Panc1 (cell line): Measurements from ENCODE around the gene PDE4C. TPM values are rescaled to one million over a fixed set of nuclear protein-coding genes. Genes with fewer than 3 reads are reported as not detected.

Experiments
- ATAC-seq: fragments of 200-7000 bp; cut with Tn5 transposase; 2 replicates; pipeline ENCODE4 v1.9.1; 2020; ENCODE audit warnings: mild to moderate bottlenecking, moderate library complexity
- BruUV-seq: library from RNA; stranded (reverse); fragments of 400-500 nt; replicated peaks from 2 replicates; lab custom pipeline; 2021; lab: Mats Ljungman, UMichigan
- CTCF ChIA-PET: fragments of 300-600 bp; sonication (Branson Sonifier 250); formaldehyde crosslinking; loops from one replicate; lab custom pipeline; 2022; ENCODE audit warnings: antibody characterized with exemption; lab: Charles Lee
- POLR2A ChIA-PET: fragments of 300-600 bp; sonication (Branson Sonifier 250); formaldehyde crosslinking; loops from one replicate; lab custom pipeline; 2022; ENCODE audit warnings: antibody characterized with exemption; lab: Charles Lee
- DNase-seq: peaks from one replicate; pipeline ENCODE4 v3.0.0-alpha.2; 2010; ENCODE audit warnings: low read depth, low spot score
- H3K27ac ChIP-seq: 2 replicates; pipeline ENCODE4 v1.5.1; 2011; ENCODE audit warnings: mild to moderate bottlenecking, low read length, inconsistent platforms
- H3K27me3 ChIP-seq: fragments of 200-500 bp; sonication (Bioruptor generic); 2 replicates; pipeline ENCODE4 v1.6.0; 2014; ENCODE audit warnings: low read length, inconsistent platforms; ENCODE audit not compliant: control insufficient read depth, insufficient read depth
- H3K36me3 ChIP-seq: fragments of 200-500 bp; sonication (Bioruptor generic); 2 replicates; pipeline ENCODE4 v1.5.1; 2014; ENCODE audit warnings: inconsistent platforms, mild to moderate bottlenecking, low read length, moderate library complexity; ENCODE audit not compliant: control insufficient read depth, insufficient read depth
- H3K4me1 ChIP-seq: 2 replicates; pipeline ENCODE4 v1.5.1; 2011; ENCODE audit warnings: inconsistent platforms, mild to moderate bottlenecking, low read length, moderate library complexity; ENCODE audit not compliant: control insufficient read depth, insufficient read depth
- H3K4me3 ChIP-seq, 2 experiments: 2 replicates each; pipeline ENCODE4 v1.5.1; 2011 to 2012; ENCODE audit warnings: low read depth in 2 of 2, low read length in 2 of 2, mild to moderate bottlenecking in 2 of 2, inconsistent platforms in 1 of 2, moderate library complexity in 1 of 2
- H3K9me3 ChIP-seq: fragments of 200-500 bp; sonication (Bioruptor generic); 2 replicates; pipeline ENCODE4 v1.5.1; 2014; ENCODE audit warnings: low read depth, mild to moderate bottlenecking, inconsistent platforms, low read length, moderate library complexity; ENCODE audit not compliant: control insufficient read depth, insufficient read depth
- CTCF ChIP-seq: fragments of 450-650 bp; IDR thresholded peaks from 2 replicates; pipeline ENCODE4 v1.5.1; 2017; ENCODE audit warnings: mild to moderate bottlenecking
- POLR2AphosphoS5 ChIP-seq: IDR thresholded peaks from 2 replicates; pipeline ENCODE4 v1.6.1; 2012; ENCODE audit warnings: mild to moderate bottlenecking, low read depth, low read length, moderate library complexity
- REST ChIP-seq, 2 experiments: IDR thresholded peaks; 2 replicates each; pipeline ENCODE4 v1.6.1; 2011 to 2012; ENCODE audit warnings: low read depth in 2 of 2, control low read depth in 1 of 2, low read length in 1 of 2, mild to moderate bottlenecking in 1 of 2, moderate library complexity in 1 of 2; ENCODE audit not compliant: insufficient read depth in 1 of 2
- SIN3A ChIP-seq: IDR thresholded peaks from 2 replicates; pipeline ENCODE4 v1.6.1; 2012; ENCODE audit warnings: low read depth, mild to moderate bottlenecking, low read length, moderate library complexity, borderline replicate concordance; ENCODE audit not compliant: insufficient read depth
- TCF7L2 ChIP-seq: IDR thresholded peaks from 2 replicates; pipeline ENCODE4 v1.6.1; 2011; ENCODE audit warnings: mild to moderate bottlenecking, low read depth, low read length, inconsistent platforms
- in situ Hi-C: cut with HindIII; loops from 2 replicates; pipeline ENCODE4 v1.10.0; 2016; ENCODE audit warnings: low sequenced_read_pairs, low pct_unique_long_range_greater_than_20kb
- intact Hi-C: fragments of 100-400 bp; cut with micrococcal nuclease; formaldehyde crosslinking; loops from one replicate; pipeline ENCODE4 v1.10.0; 2022; ENCODE audit not compliant: unreplicated experiment
- total RNA-seq: library from RNA; stranded (reverse); gene quantifications from one replicate; pipeline ENCODE4 v1.2.1, GENCODE V29; 2021; ENCODE audit not compliant: unreplicated experiment

PDE4C gene
- total RNA-seq, 1 experiment from 2014 or later: 0.98 TPM

GRCh38 chr19:18185538-18185937 lies 40.7 kb downstream of the PDE4C start:
- in situ Hi-C loops (no loop called here), intact Hi-C loops (no loop called here)
- no peak for DNase-seq
- ATAC-seq: no peak
- Histone ChIP-seq H3K9me3 (no peaks in the 10 kb centered on the region), H3K4me3 (no peak overlapping the region), H3K36me3 (no peaks in the 10 kb centered on the region), H3K27me3 (no peaks in the 10 kb centered on the region), H3K27ac (no peak overlapping the region), H3K4me1 (no peaks in the 10 kb centered on the region)
- POLR2A ChIA-PET: interaction anchor here (0.6 kb wide), 1 partner anchor 109 kb away, joined by 9 read pairs; no protein-coding TSS in a partner anchor
- TF ChIP-seq REST (IDR thresholded peaks at IDR 0.05; ENCODE audit: insufficient read depth in 1 of 2, low read depth in 2 of 2, low read length in 1 of 2) (no peak), TCF7L2 (no peak), SIN3A (no peak)
- BruUV-seq: no TSS peak
- CTCF ChIA-PET: no interaction called here

- Histone ChIP-seq H3K36me3 (no peaks in the 10 kb centered on the region), H3K27ac (no peak overlapping the region), H3K27me3 (no peaks in the 10 kb centered on the region), H3K4me1 (no peaks in the 10 kb centered on the region), H3K9me3 (no peaks in the 10 kb centered on the region), H3K4me3 (no peak overlapping the region)
- POLR2A ChIA-PET: no interaction called here
- ATAC-seq: no peak
- in situ Hi-C loops: no loop called here
- BruUV-seq: no TSS peak
- intact Hi-C loops: no loop called here
- TF ChIP-seq SIN3A (no peak), POLR2AphosphoS5 (no peak), TCF7L2 (no peak), CTCF (no peak), REST (IDR thresholded peaks at IDR 0.05; ENCODE audit: insufficient read depth in 1 of 2, low read depth in 2 of 2, low read length in 1 of 2) (no peak)
- CTCF ChIA-PET: interaction anchor here (0.7 kb wide), 1 partner anchor 66 kb away, joined by 5 read pairs; no protein-coding TSS in a partner anchor
- no peak for DNase-seq
Measured at GRCh38 chr19:18183529-18183928, 42.7 kb downstream of the PDE4C start.
